HepG2 (cell line): ENCODE data around the gene IFITM10. TPM values are rescaled to one million over a fixed set of nuclear protein-coding genes. Genes with fewer than 3 reads are reported as not detected.
"Not testable (repeated sequence)": the region's sequence is repeated elsewhere in the genome, so short reads cannot be mapped to it uniquely, and the experiment has no call there.

Source experiments
- CREM ChIP-seq, 2 experiments: sonication (generic) in 1 of 2; formaldehyde crosslinking in 1 of 2; IDR thresholded peaks; 2 replicates each; pipeline versions ENCODE4 v1.4.0 to v1.6.1; 2016 to 2020; ENCODE audit warnings: antibody characterized with exemption in 1 of 2, mild to moderate bottlenecking in 1 of 2, missing genetic modification reagents in 1 of 2
- FLYWCH1 ChIP-seq: sonication (generic); formaldehyde crosslinking; IDR thresholded peaks from 2 replicates; pipeline ENCODE4 v1.8.1; 2023; ENCODE audit warnings: mild to moderate bottlenecking, missing genetic modification reagents
- FOXA1 ChIP-seq, 2 experiments: fragments of 450-650 bp in 1 of 2; sonication (generic) in 1 of 2; formaldehyde crosslinking in 1 of 2; IDR thresholded peaks; 2 replicates each; pipeline versions ENCODE4 v1.4.0 to v1.6.1; 2016 to 2020; ENCODE audit warnings: missing genetic modification reagents in 1 of 2
- GATA4 ChIP-seq: sonication (generic); IDR thresholded peaks from 2 replicates; pipeline ENCODE4 v1.6.1; 2016; ENCODE audit warnings: antibody characterized with exemption, low read depth, borderline replicate concordance
- HMG20A ChIP-seq: IDR thresholded peaks from 2 replicates; pipeline ENCODE4 v1.6.1; 2016; ENCODE audit warnings: borderline replicate concordance
- NPAS2 ChIP-seq: sonication (generic); formaldehyde crosslinking; IDR thresholded peaks from 2 replicates; pipeline ENCODE4 v1.8.0; 2022; ENCODE audit warnings: mild to moderate bottlenecking, missing genetic modification reagents, borderline replicate concordance
- RXRB ChIP-seq: IDR thresholded peaks from 2 replicates; pipeline ENCODE4 v1.6.1; 2016; ENCODE audit warnings: borderline replicate concordance, missing genetic modification reagents, missing compliant biosample characterization
- SIX1 ChIP-seq: sonication (generic); formaldehyde crosslinking; IDR thresholded peaks from 2 replicates; pipeline ENCODE4 v1.4.0; 2020; ENCODE audit warnings: missing genetic modification reagents, borderline replicate concordance
- SOX13 ChIP-seq, 3 experiments: fragments of 450-650 bp in 1 of 3; sonication (generic) in 1 of 3; formaldehyde crosslinking in 1 of 3; IDR thresholded peaks in 2 of 3; conservative IDR thresholded peaks in 1 of 3; 2 replicates each; pipeline versions ENCODE4 v1.5.0 to v1.6.1; 2016 to 2020; ENCODE audit warnings: antibody characterized with exemption in 1 of 3, mild to moderate bottlenecking in 1 of 3, missing compliant biosample characterization in 1 of 3, missing genetic modification reagents in 1 of 3, moderate library complexity in 1 of 3
- SOX6 ChIP-seq, 2 experiments: fragments of 450-650 bp in 1 of 2; sonication (generic) in 1 of 2; formaldehyde crosslinking in 1 of 2; IDR thresholded peaks; 2 replicates each; pipeline versions ENCODE4 v1.4.0 to v1.6.1; 2017 to 2020; ENCODE audit warnings: antibody characterized with exemption in 1 of 2, mild to moderate bottlenecking in 1 of 2, missing genetic modification reagents in 1 of 2
- TAF1 ChIP-seq: sonication (generic); formaldehyde crosslinking; IDR thresholded peaks from 2 replicates; pipeline ENCODE4 v1.4.0; 2020; ENCODE audit warnings: missing genetic modification reagents
- TCF7 ChIP-seq: sonication (generic); IDR thresholded peaks from 2 replicates; pipeline ENCODE4 v1.6.1; 2016; ENCODE audit warnings: antibody characterized with exemption, low read depth
- TOPORS ChIP-seq: sonication (generic); formaldehyde crosslinking; IDR thresholded peaks from 2 replicates; pipeline ENCODE4 v1.8.0; 2023; ENCODE audit warnings: mild to moderate bottlenecking, missing genetic modification reagents
- ZNF776 ChIP-seq: sonication (generic); formaldehyde crosslinking; IDR thresholded peaks from 2 replicates; pipeline ENCODE4 v1.4.0; 2020; ENCODE audit warnings: mild to moderate bottlenecking, missing genetic modification reagents
- polyA plus RNA-seq, 8 experiments: library from polyadenylated mRNA; depleted of rRNA in 3 of 8; stranded (reverse) in 7 of 8; unstranded in 1 of 8; fragments of >200 nt; fragmentation: Illumina TruSeq in 4 of 8; extraction: Trizol in 4 of 8; gene quantifications; 2 replicates each; pipeline versions ENCODE4 v1.2.1 to v1.2.3, GENCODE V29; 2011 to 2016; ENCODE audit warnings: low read depth in 4 of 8, missing spikeins in 1 of 8, mixed read lengths in 1 of 8; ENCODE audit not compliant: insufficient read depth in 1 of 8
- total RNA-seq, 5 experiments: library from RNA; depleted of rRNA; stranded (reverse); fragments of >200 nt; fragmentation: Illumina TruSeq; extraction: Trizol; gene quantifications; 2 replicates each; pipeline ENCODE4 v1.2.3, GENCODE V29; 2016; ENCODE audit warnings: low read depth in 1 of 5
- TF ChIP-seq, protein P1 (sequence below): IDR thresholded peaks from 2 replicates; pipeline ENCODE4 v1.6.1; 2018; ENCODE audit warnings: missing genetic modification reagents
- TF ChIP-seq, protein P2 (sequence below): sonication (generic); formaldehyde crosslinking; IDR thresholded peaks from 2 replicates; pipeline ENCODE4 v1.4.0; 2020; ENCODE audit warnings: mild to moderate bottlenecking, missing genetic modification reagents
- TF ChIP-seq, protein P3 (sequence below): sonication (generic); formaldehyde crosslinking; conservative IDR thresholded peaks from 2 replicates; pipeline ENCODE4 v1.4.0; 2020; ENCODE audit warnings: mild to moderate bottlenecking, missing genetic modification reagents, moderate library complexity
- TF ChIP-seq, protein P4 (sequence below): sonication (generic); formaldehyde crosslinking; IDR thresholded peaks from 2 replicates; pipeline ENCODE4 v1.9.0; 2021; ENCODE audit warnings: missing genetic modification reagents, borderline replicate concordance

The IFITM10 gene
- total and polyA plus RNA-seq, 2 of the 13 experiments (the other 11 are each of a cell fraction or from before 2014, with no cell fraction given) = 0.09 to 0.13 TPM

DNA sequence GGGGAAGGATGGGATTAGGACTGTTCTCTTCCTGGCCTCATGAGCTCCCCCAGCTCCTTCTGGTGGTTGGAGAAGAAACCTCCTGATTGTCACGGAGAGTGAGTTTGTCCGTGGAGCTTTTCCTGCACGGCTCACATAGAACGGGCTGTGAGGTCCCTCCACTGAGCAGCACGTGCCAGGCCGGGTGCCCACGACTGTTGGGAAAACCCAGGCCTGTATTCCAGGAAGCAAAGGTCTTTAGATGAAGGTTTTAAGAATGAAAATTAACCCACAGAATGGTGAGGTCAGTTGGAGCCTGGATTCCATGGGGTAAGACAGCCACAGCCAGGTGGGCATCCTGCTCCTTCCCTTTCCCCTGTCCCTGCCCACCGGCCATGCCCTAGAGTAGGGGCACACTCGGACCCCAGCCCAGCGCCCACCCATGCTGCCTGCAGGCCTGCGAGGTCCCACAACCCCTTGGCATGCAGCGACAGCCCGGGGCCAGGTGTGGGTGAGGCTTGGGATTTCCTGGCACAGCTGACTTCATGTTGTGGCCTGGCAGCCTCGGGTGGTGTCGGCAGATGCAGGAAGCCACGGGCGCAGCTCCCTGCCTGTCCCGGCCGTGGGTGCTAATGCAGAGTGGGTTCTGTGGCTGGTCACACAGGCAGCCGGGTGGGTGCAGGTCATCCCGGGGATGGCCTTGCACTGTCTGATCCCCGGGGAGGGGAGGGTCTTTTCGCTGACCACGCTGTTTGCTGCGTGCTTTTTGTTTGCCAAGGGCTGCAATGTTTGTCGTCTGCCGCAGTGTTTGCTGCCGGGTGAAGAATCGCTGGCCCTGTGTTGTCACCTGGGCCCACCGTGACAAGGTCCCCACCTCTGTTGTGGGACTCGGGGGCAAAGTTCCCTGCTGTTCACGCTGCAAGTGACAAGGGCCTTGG, 60.9 kb downstream of the IFITM10 start (continued):
- TF ChIP-seq, protein P1, sequence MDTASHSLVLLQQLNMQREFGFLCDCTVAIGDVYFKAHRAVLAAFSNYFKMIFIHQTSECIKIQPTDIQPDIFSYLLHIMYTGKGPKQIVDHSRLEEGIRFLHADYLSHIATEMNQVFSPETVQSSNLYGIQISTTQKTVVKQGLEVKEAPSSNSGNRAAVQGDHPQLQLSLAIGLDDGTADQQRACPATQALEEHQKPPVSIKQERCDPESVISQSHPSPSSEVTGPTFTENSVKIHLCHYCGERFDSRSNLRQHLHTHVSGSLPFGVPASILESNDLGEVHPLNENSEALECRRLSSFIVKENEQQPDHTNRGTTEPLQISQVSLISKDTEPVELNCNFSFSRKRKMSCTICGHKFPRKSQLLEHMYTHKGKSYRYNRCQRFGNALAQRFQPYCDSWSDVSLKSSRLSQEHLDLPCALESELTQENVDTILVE (CRISPR knock-in tag) = peak; percentile 31; the same call in 1 of the 2 replicates
- TF ChIP-seq, protein P2, sequence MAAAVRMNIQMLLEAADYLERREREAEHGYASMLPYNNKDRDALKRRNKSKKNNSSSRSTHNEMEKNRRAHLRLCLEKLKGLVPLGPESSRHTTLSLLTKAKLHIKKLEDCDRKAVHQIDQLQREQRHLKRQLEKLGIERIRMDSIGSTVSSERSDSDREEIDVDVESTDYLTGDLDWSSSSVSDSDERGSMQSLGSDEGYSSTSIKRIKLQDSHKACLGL (CRISPR knock-in tag) = 0 out of 2 replicates have a peak, but pooled peaks have one; percentile 69
- TF ChIP-seq SOX13 (IDR thresholded peaks at IDR 0.05) (peak; percentile 83), SOX13 (CRISPR knock-in tag; conservative IDR thresholded peaks at IDR 0.05 in 1 of 2, IDR thresholded peaks at IDR 0.05 in 1 of 2) (peak in 1 of 2 experiments; percentile 95; a peak in 2 of 4 replicates), FOXA1 (CRISPR knock-in tag; IDR thresholded peaks at IDR 0.05) (peak; percentile 98), HMG20A (peak; percentile 93), TAF1 (CRISPR knock-in tag) (peak; percentile 76), TCF7 (peak; percentile 92), RXRB (CRISPR knock-in tag) (peak; percentile 97), FLYWCH1 (CRISPR knock-in tag) (peak; percentile 41; the same call in 1 of the 2 replicates), NPAS2 (CRISPR knock-in tag) (0 out of 2 replicates have a peak, but pooled peaks have one; percentile 88), SIX1 (CRISPR knock-in tag) (peak; percentile 56; the same call in 1 of the 2 replicates), SOX6 (CRISPR knock-in tag; IDR thresholded peaks at IDR 0.05) (peak; percentile 93), CREM (IDR thresholded peaks at IDR 0.05) (peak; percentile 90), GATA4 (peak; percentile 99), TOPORS (CRISPR knock-in tag) (peak; percentile 92), ZNF776 (CRISPR knock-in tag) (peak; percentile 29; the same call in 1 of the 2 replicates)
- not testable (repeated sequence) for TF ChIP-seq FOXA1 (IDR thresholded peaks at IDR 0.05); SOX6 (IDR thresholded peaks at IDR 0.05); CREM (CRISPR knock-in tag; IDR thresholded peaks at IDR 0.05)
- TF ChIP-seq, protein P3, sequence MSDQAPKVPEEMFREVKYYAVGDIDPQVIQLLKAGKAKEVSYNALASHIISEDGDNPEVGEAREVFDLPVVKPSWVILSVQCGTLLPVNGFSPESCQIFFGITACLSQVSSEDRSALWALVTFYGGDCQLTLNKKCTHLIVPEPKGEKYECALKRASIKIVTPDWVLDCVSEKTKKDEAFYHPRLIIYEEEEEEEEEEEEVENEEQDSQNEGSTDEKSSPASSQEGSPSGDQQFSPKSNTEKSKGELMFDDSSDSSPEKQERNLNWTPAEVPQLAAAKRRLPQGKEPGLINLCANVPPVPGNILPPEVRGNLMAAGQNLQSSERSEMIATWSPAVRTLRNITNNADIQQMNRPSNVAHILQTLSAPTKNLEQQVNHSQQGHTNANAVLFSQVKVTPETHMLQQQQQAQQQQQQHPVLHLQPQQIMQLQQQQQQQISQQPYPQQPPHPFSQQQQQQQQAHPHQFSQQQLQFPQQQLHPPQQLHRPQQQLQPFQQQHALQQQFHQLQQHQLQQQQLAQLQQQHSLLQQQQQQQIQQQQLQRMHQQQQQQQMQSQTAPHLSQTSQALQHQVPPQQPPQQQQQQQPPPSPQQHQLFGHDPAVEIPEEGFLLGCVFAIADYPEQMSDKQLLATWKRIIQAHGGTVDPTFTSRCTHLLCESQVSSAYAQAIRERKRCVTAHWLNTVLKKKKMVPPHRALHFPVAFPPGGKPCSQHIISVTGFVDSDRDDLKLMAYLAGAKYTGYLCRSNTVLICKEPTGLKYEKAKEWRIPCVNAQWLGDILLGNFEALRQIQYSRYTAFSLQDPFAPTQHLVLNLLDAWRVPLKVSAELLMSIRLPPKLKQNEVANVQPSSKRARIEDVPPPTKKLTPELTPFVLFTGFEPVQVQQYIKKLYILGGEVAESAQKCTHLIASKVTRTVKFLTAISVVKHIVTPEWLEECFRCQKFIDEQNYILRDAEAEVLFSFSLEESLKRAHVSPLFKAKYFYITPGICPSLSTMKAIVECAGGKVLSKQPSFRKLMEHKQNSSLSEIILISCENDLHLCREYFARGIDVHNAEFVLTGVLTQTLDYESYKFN (CRISPR knock-in tag) = peak; percentile 91
- TF ChIP-seq, protein P4, sequence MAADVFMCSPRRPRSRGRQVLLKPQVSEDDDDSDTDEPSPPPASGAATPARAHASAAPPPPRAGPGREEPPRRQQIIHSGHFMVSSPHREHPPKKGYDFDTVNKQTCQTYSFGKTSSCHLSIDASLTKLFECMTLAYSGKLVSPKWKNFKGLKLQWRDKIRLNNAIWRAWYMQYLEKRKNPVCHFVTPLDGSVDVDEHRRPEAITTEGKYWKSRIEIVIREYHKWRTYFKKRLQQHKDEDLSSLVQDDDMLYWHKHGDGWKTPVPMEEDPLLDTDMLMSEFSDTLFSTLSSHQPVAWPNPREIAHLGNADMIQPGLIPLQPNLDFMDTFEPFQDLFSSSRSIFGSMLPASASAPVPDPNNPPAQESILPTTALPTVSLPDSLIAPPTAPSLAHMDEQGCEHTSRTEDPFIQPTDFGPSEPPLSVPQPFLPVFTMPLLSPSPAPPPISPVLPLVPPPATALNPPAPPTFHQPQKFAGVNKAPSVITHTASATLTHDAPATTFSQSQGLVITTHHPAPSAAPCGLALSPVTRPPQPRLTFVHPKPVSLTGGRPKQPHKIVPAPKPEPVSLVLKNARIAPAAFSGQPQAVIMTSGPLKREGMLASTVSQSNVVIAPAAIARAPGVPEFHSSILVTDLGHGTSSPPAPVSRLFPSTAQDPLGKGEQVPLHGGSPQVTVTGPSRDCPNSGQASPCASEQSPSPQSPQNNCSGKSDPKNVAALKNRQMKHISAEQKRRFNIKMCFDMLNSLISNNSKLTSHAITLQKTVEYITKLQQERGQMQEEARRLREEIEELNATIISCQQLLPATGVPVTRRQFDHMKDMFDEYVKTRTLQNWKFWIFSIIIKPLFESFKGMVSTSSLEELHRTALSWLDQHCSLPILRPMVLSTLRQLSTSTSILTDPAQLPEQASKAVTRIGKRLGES (CRISPR knock-in tag) = peak; percentile 99
